Stimulated activated CD8-positive, alpha-beta memory T cell treated with anti-CD3 and anti-CD28 coated beads, Interleukin-7, amount 100 ng/mL, for 1 hour (primary cell): ENCODE results near the gene MRPL23.

Experiments used
- DNase-seq, 2 donors: peaks; one replicate each; pipeline ENCODE4 v3.0.0-alpha.2; 2020; ENCODE audit warnings: low read depth in 2 of 2

Gene MRPL23

GRCh38 chr11:1953489-1954266 is 6.5 kb downstream of the MRPL23 start:
- DNase-seq, result no peak

- DNase-seq, result no peak
Measured at GRCh38 chr11:1958367-1958766, 11.2 kb downstream of the MRPL23 start.

GRCh38 chr11:1959786-1960185 is 12.7 kb downstream of the MRPL23 start:
- DNase-seq, result no peak

- no peak for DNase-seq
Measured at GRCh38 chr11:1963864-1964263, 16.7 kb downstream of the MRPL23 start.

GRCh38 chr11:1964348-1964747 is 17.2 kb downstream of the MRPL23 start:
- no peak for DNase-seq

- no peak for DNase-seq
Measured at GRCh38 chr11:1964955-1965354, 17.8 kb downstream of the MRPL23 start.

GRCh38 chr11:1966531-1966930 is 19.4 kb downstream of the MRPL23 start:
- DNase-seq, result no peak

GRCh38 chr11:1967641-1968225 is 20.6 kb downstream of the MRPL23 start:
- DNase-seq, result no peak

- DNase-seq, result no peak
Measured at GRCh38 chr11:1968454-1969002, 21.4 kb downstream of the MRPL23 start.

GRCh38 chr11:1969035-1969434 is 21.9 kb downstream of the MRPL23 start:
- DNase-seq, result no peak

GRCh38 chr11:1969776-1970175 is 22.6 kb downstream of the MRPL23 start:
- no peak for DNase-seq

- DNase-seq, result no peak
Measured at GRCh38 chr11:1970956-1971355, 23.8 kb downstream of the MRPL23 start.

GRCh38 chr11:1975185-1975584 is 28.1 kb downstream of the MRPL23 start:
- DNase-seq, result no peak

- no peak for DNase-seq
Measured at GRCh38 chr11:1978720-1979473, 31.8 kb downstream of the MRPL23 start.

- DNase-seq, result no peak
Measured at GRCh38 chr11:1979607-1980006, 32.5 kb downstream of the MRPL23 start.

GRCh38 chr11:1982873-1983600 is 35.9 kb downstream of the MRPL23 start:
- no peak for DNase-seq

- DNase-seq, result no peak
Measured at GRCh38 chr11:1983601-1983961, 36.4 kb downstream of the MRPL23 start.

GRCh38 chr11:1987024-1987423 is 39.9 kb downstream of the MRPL23 start:
- DNase-seq, result no peak

GRCh38 chr11:1988174-1988573 is 41.0 kb downstream of the MRPL23 start:
- no peak for DNase-seq

GRCh38 chr11:1988667-1989317 is 41.7 kb downstream of the MRPL23 start:
- DNase-seq, result no peak

- no peak for DNase-seq
Measured at GRCh38 chr11:1989953-1990352, 42.8 kb downstream of the MRPL23 start.
